Neural cell (in vitro differentiated cells): Measurements from ENCODE around the gene CLDN6. TPM values are rescaled to one million over a fixed set of nuclear protein-coding genes. Genes with fewer than 3 reads are reported as not detected.

Source experiments
- H2AFZ ChIP-seq: fragments of 200-600, 300-800 bp; sonication (generic), shearing (Covaris generic); 2 replicates; pipeline ENCODE4 v1.6.0; 2014; ENCODE audit warnings: low read depth, mild to moderate bottlenecking, antibody characterized with exemption, low read length, moderate library complexity
- H3F3A ChIP-seq: fragments of 200-600 bp; shearing (Covaris generic); 2 replicates; pipeline ENCODE4 v1.6.1; 2016; ENCODE audit warnings: mild to moderate bottlenecking, moderate library complexity, mixed read lengths, antibody characterized with exemption, low read length; ENCODE audit not compliant: insufficient read depth, poor library complexity, severe bottlenecking
- H3K27ac ChIP-seq: fragments of 200-600, 300-800 bp; sonication (generic), shearing (Covaris generic); 2 replicates; pipeline ENCODE4 v1.5.1; 2014; ENCODE audit warnings: mild to moderate bottlenecking, low read length, moderate library complexity
- H3K27me3 ChIP-seq: fragments of 300-800, 200-600 bp; sonication (generic), shearing (Covaris generic); 2 replicates; pipeline ENCODE4 v1.6.0; 2014; ENCODE audit warnings: mild to moderate bottlenecking, low read depth, low read length, moderate library complexity; ENCODE audit not compliant: insufficient read depth
- H3K36me3 ChIP-seq: fragments of 300-800, 200-600 bp; sonication (generic), shearing (Covaris generic); 2 replicates; pipeline ENCODE4 v1.5.1; 2014; ENCODE audit warnings: mild to moderate bottlenecking, antibody characterized with exemption, low read length, moderate library complexity; ENCODE audit not compliant: insufficient read depth
- H3K4me2 ChIP-seq: fragments of 300-800, 200-600 bp; sonication (generic), shearing (Covaris generic); 2 replicates; pipeline ENCODE4 v1.6.0; 2014; ENCODE audit warnings: mild to moderate bottlenecking, low read length
- H3K4me3 ChIP-seq: fragments of 300-800, 200-600 bp; sonication (generic), shearing (Covaris generic); 2 replicates; pipeline ENCODE4 v1.5.1; 2014; ENCODE audit warnings: mild to moderate bottlenecking, low read length, moderate library complexity
- H3K79me2 ChIP-seq: fragments of 200-600 bp; shearing (Covaris generic); replicated peaks from 2 replicates; pipeline ENCODE4 v1.6.0; 2014; ENCODE audit warnings: mild to moderate bottlenecking, low read length, moderate library complexity; ENCODE audit not compliant: insufficient read depth
- H3K9ac ChIP-seq: fragments of 300-800, 200-600 bp; sonication (generic), shearing (Covaris generic); 2 replicates; pipeline ENCODE4 v1.6.1; 2016; ENCODE audit warnings: mild to moderate bottlenecking, low read length, mixed read lengths
- H3K9me2 ChIP-seq: fragments of 200-600 bp; shearing (Covaris generic); 2 replicates; pipeline ENCODE4 v1.6.1; 2016; ENCODE audit warnings: mild to moderate bottlenecking, low read length, mixed read lengths; ENCODE audit not compliant: insufficient read depth
- H3K9me3 ChIP-seq: fragments of 200-600, 300-800 bp; sonication (generic), shearing (Covaris generic); 2 replicates; pipeline ENCODE4 v1.6.1; 2016; ENCODE audit warnings: mild to moderate bottlenecking, mixed run types, low read length, moderate library complexity, mixed read lengths
- H4K20me1 ChIP-seq: fragments of 200-600 bp; shearing (Covaris generic); 2 replicates; pipeline ENCODE4 v1.6.1; 2016; ENCODE audit warnings: mild to moderate bottlenecking, mixed run types; ENCODE audit not compliant: insufficient read depth
- CTCF ChIP-seq: fragments of 450-650 bp; IDR thresholded peaks from 2 replicates; pipeline ENCODE4 v1.5.1; 2014; ENCODE audit warnings: antibody characterized with exemption, mild to moderate bottlenecking, moderate library complexity; ENCODE audit not compliant: poor library complexity, severe bottlenecking
- EP300 ChIP-seq: fragments of 450-650 bp; conservative IDR thresholded peaks from 2 replicates; pipeline ENCODE4 v1.6.1; 2014; ENCODE audit warnings: antibody characterized with exemption, mild to moderate bottlenecking, moderate library complexity; ENCODE audit not compliant: poor library complexity, severe bottlenecking
- EZH2 ChIP-seq: fragments of 200-600, 300-800 bp; shearing (Covaris generic), sonication (generic); IDR thresholded peaks from 2 replicates; pipeline ENCODE4 v1.6.1; 2014; ENCODE audit warnings: antibody characterized with exemption, low read length, borderline replicate concordance, mild to moderate bottlenecking; ENCODE audit not compliant: insufficient read depth, poor library complexity, severe bottlenecking
- MXI1 ChIP-seq: fragments of 450-650 bp; conservative IDR thresholded peaks from 2 replicates; pipeline ENCODE4 v1.6.1; 2014; ENCODE audit warnings: antibody characterized with exemption, mild to moderate bottlenecking; ENCODE audit not compliant: poor library complexity, severe bottlenecking
- POLR2AphosphoS5 ChIP-seq: IDR thresholded peaks from 2 replicates; pipeline ENCODE4 v1.6.1; 2012
- RAD21 ChIP-seq: fragments of 450-650 bp; conservative IDR thresholded peaks from 2 replicates; pipeline ENCODE4 v1.6.1; 2014; ENCODE audit warnings: antibody characterized with exemption, mild to moderate bottlenecking, moderate library complexity
- SMC3 ChIP-seq: fragments of 450-650 bp; conservative IDR thresholded peaks from 2 replicates; pipeline ENCODE4 v1.6.1; 2014; ENCODE audit warnings: antibody characterized with exemption, mild to moderate bottlenecking, moderate library complexity; ENCODE audit not compliant: poor library complexity
- TAF1 ChIP-seq: IDR thresholded peaks from 2 replicates; pipeline ENCODE4 v1.6.1; 2012; ENCODE audit warnings: low read depth
- polyA plus RNA-seq: library from polyadenylated mRNA; depleted of rRNA; stranded (reverse); fragments of >200 nt; gene quantifications from 2 replicates; pipeline ENCODE4 v1.2.3, GENCODE V29; 2014
- TF ChIP-seq, protein P1 (sequence below): IDR thresholded peaks from 2 replicates; pipeline ENCODE4 v1.6.1; 2012; ENCODE audit warnings: borderline replicate concordance

Gene CLDN6
- polyA plus RNA-seq, 1 donor from 2014 or later: not detected

DNA sequence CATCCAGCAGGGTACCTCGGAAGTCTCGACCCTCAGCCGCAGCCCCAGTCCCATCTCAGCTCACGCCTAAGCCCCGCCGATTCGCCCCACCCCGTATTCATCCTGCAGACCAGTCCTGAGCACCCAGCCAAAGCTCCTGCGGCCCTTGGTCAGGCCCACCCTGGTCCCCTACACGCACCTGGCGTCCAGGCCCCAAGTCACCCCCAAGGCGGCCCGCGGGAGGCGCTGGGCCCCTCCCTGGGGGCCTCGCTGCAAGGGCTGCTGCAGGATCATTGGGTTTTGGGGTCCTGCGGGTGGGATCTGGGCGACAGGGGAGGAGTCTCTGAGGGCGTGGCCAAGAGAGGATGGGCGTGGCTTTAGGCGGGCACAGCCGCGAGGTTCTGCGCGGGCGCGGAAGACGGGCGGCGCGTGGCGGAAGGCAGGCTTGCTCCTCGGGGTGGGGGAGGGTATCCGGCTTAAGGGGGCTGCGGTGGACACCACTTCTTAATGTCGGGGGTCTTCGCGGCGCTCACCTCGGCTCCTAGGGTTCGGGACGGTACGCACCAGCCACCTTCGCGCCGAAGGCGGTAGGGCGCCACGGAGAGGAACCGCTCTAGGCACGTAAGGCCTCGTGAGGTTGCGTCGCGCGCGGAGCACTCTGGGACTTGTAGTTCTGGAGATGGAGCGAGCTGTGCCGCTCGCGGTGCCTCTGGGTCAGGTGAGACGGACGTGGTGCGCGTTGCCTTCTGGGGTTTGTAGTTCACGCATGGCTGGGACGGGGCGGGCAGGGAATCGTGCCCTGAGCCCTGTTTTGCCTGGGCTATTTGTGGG, 5.9 kb upstream of the CLDN6 start, which contains the start of the genes HCFC1R1 and THOC6:
HCFC1R1 (minus strand) TSS at position 274 of the 810 bp plus-strand sequence; CDS start at position 273, 1 bp downstream.
THOC6 (plus strand) TSS at position 367 of the 810 bp plus-strand sequence; CDS start at position 659, 292 bp downstream.
- peaks cover 19% of the 10 kb centered on the region for H3K27me3 ChIP-seq

DNA sequence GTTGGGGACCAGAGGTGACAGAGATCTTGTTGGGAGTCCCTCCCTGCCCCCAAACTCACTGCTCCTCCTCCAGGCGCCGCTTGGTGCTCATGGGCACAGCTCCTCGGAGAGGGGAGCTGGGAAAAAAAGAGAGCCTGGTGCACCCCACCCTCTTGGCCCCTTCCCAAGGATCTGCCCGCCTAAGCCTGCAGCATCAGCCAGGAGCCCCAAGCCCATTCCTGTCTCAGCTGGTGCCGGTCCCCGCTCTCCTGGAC, 5.4 kb upstream of the CLDN6 start:
- H3F3A ChIP-seq: no peaks in the 10 kb centered on the region
- H2AFZ ChIP-seq: peak overlapping the region; percentile 87
- no peaks in the 10 kb centered on the region for H4K20me1 ChIP-seq
- no peaks in the 10 kb centered on the region for H3K79me2 ChIP-seq
- peak overlapping the region; percentile 82 for H3K4me3 ChIP-seq
- H3K9me2 ChIP-seq: no peaks in the 10 kb centered on the region
- H3K36me3 ChIP-seq: no peaks in the 10 kb centered on the region
- TF ChIP-seq MXI1: no peak
- peak overlapping the region; percentile 83 for H3K9ac ChIP-seq
- no peak overlapping the region for H3K27ac ChIP-seq
- H3K9me3 ChIP-seq: no peaks in the 10 kb centered on the region
- peaks cover 23% of the 10 kb centered on the region for H3K27me3 ChIP-seq
- H3K4me2 ChIP-seq: peak overlapping the region; percentile 71

More for the DNA sequence above, 5.9 kb upstream of the CLDN6 start, which contains the start of the genes HCFC1R1 and THOC6:
- Histone ChIP-seq H3K36me3 (no peaks in the 10 kb centered on the region), H4K20me1 (no peaks in the 10 kb centered on the region), H3K9me2 (no peaks in the 10 kb centered on the region), H3K79me2 (no peaks in the 10 kb centered on the region), H3K4me2 (peak within 1 kb of the TSS; percentile 71), H3K4me3 (peak within 1 kb of the TSS; percentile 82), H3K27ac (peak within 1 kb of the TSS; percentile 76), H3K9ac (peak within 1 kb of the TSS; percentile 83), H2AFZ (peak within 1 kb of the TSS; percentile 87), H3F3A (no peaks in the 10 kb centered on the region), H3K9me3 (no peaks in the 10 kb centered on the region)
- TF ChIP-seq, protein P1, sequence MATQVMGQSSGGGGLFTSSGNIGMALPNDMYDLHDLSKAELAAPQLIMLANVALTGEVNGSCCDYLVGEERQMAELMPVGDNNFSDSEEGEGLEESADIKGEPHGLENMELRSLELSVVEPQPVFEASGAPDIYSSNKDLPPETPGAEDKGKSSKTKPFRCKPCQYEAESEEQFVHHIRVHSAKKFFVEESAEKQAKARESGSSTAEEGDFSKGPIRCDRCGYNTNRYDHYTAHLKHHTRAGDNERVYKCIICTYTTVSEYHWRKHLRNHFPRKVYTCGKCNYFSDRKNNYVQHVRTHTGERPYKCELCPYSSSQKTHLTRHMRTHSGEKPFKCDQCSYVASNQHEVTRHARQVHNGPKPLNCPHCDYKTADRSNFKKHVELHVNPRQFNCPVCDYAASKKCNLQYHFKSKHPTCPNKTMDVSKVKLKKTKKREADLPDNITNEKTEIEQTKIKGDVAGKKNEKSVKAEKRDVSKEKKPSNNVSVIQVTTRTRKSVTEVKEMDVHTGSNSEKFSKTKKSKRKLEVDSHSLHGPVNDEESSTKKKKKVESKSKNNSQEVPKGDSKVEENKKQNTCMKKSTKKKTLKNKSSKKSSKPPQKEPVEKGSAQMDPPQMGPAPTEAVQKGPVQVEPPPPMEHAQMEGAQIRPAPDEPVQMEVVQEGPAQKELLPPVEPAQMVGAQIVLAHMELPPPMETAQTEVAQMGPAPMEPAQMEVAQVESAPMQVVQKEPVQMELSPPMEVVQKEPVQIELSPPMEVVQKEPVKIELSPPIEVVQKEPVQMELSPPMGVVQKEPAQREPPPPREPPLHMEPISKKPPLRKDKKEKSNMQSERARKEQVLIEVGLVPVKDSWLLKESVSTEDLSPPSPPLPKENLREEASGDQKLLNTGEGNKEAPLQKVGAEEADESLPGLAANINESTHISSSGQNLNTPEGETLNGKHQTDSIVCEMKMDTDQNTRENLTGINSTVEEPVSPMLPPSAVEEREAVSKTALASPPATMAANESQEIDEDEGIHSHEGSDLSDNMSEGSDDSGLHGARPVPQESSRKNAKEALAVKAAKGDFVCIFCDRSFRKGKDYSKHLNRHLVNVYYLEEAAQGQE: no peak
- TF ChIP-seq EZH2: no peak
- peak; percentile 61 for TF ChIP-seq EP300
- TF ChIP-seq POLR2AphosphoS5: peak; percentile 65
- TF ChIP-seq MXI1: peak; percentile 94
- peak; percentile 55 for TF ChIP-seq TAF1
- TF ChIP-seq RAD21: no peak
- no peak for TF ChIP-seq CTCF
- TF ChIP-seq SMC3: no peak
